Smooth muscle cell (in vitro differentiated cells): ENCODE data around the gene EGFL6. TPM values are rescaled to one million over a fixed set of nuclear protein-coding genes. Genes with fewer than 3 reads are reported as not detected.
"Not testable (repeated sequence)": the region's sequence is repeated elsewhere in the genome, so short reads cannot be mapped to it uniquely, and the experiment has no call there.

Experiments used
- DNase-seq: peaks from one replicate; lab custom pipeline; 2025; ENCODE audit not compliant: unreplicated experiment; lab: John Stamatoyannopoulos, UW
- H2AFZ ChIP-seq: fragments of 200-600 bp; sonication (generic); 2 replicates; pipeline ENCODE4 v1.6.0; 2016; ENCODE audit warnings: antibody characterized with exemption, low read depth, mild to moderate bottlenecking
- H3F3A ChIP-seq: fragments of 200-600 bp; sonication (generic); 2 replicates; pipeline ENCODE4 v1.6.0; 2017; ENCODE audit warnings: antibody characterized with exemption, low read depth
- H3K27ac ChIP-seq: fragments of 200-600 bp; sonication (generic); 2 replicates; pipeline ENCODE4 v1.5.1; 2016; ENCODE audit warnings: low read depth, mild to moderate bottlenecking
- H3K27me3 ChIP-seq: fragments of 200-600 bp; sonication (generic); 2 replicates; pipeline ENCODE4 v1.6.1; 2016; ENCODE audit warnings: low read depth, mild to moderate bottlenecking
- H3K36me3 ChIP-seq: fragments of 200-600 bp; sonication (generic); 2 replicates; pipeline ENCODE4 v1.5.1; 2016; ENCODE audit warnings: low read depth
- H3K4me1 ChIP-seq: fragments of 200-600 bp; sonication (generic); 2 replicates; pipeline ENCODE4 v1.5.1; 2016; ENCODE audit warnings: low read depth
- H3K4me2 ChIP-seq: fragments of 200-600 bp; sonication (generic); 2 replicates; pipeline ENCODE4 v1.6.0; 2016; ENCODE audit warnings: mild to moderate bottlenecking
- H3K4me3 ChIP-seq: fragments of 200-600 bp; sonication (generic); 2 replicates; pipeline ENCODE4 v1.5.1; 2016; ENCODE audit warnings: mild to moderate bottlenecking
- H3K79me2 ChIP-seq: fragments of 200-600 bp; sonication (generic); 2 replicates; pipeline ENCODE4 v1.6.0; 2016; ENCODE audit warnings: low read depth, mild to moderate bottlenecking
- H3K9ac ChIP-seq: fragments of 200-600 bp; sonication (generic); 2 replicates; pipeline ENCODE4 v1.6.0; 2016; ENCODE audit warnings: low read depth
- H3K9me3 ChIP-seq: fragments of 200-600 bp; sonication (generic); replicated peaks from 2 replicates; pipeline ENCODE4 v1.5.1; 2016; ENCODE audit warnings: low read depth
- H4K20me1 ChIP-seq: fragments of 200-600 bp; sonication (generic); 2 replicates; pipeline ENCODE4 v1.6.0; 2016; ENCODE audit warnings: low read depth
- CTCF ChIP-seq: fragments of 200-600 bp; sonication (generic); IDR thresholded peaks from 2 replicates; pipeline ENCODE4 v1.5.1; 2017; ENCODE audit warnings: borderline replicate concordance, mild to moderate bottlenecking, antibody characterized with exemption; ENCODE audit not compliant: insufficient read depth, poor library complexity, severe bottlenecking
- WGBS: methylation state at CpG from one replicate; pipeline ENCODE4 v1.1.7; 2016; ENCODE audit warnings: low lambda C conversion rate; 5-methylcytosine and 5-hydroxymethylcytosine counted together
- polyA plus RNA-seq: library from polyadenylated mRNA; unstranded; fragments of >200 nt; fragmentation: Nextera tagmentation; extraction: Ambion mirVana; gene quantifications from 2 replicates; pipeline ENCODE4 v1.2.1, GENCODE V29; 2016
- total RNA-seq: library from RNA; depleted of rRNA; stranded (reverse); fragments of >200 nt; gene quantifications from 2 replicates; pipeline ENCODE4 v1.2.3, GENCODE V29; 2014

EGFL6 gene
- total and polyA plus RNA-seq, 2 experiments from 2014 or later = 213 to 350 TPM

DNA sequence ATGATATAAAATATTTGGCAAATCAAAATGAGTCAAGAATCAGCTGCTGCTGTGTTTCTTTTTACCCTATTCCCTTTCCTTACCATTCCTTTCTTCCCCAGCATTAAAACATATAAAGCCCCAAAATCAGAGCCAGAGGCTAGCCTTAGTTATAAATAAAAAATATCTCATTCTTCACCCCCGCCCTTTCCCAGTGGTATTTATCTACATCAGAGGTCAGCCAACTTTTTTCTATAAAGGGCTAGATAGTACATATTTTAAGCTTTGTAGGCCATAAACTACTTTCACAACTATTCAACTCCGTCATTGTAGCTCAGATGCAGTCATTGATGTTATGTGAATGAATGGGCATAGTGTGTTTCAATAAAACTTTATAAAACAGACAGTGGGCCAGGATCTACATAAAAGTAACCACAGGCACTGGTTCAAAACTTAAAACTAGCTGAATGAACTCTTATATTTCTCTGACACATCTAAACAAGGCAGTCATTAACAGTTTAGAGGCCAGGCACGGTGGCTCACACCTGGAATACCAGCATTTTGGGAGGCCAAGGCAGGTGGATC lies 53.1 kb downstream of the EGFL6 start:
- no peak for TF ChIP-seq CTCF
- Histone ChIP-seq H3K4me3 (no peak overlapping the region), H3K27ac (no peak overlapping the region), H3K9ac (no peak overlapping the region), H3K9me3 (no peaks in the 10 kb centered on the region), H3K27me3 (no peaks in the 10 kb centered on the region), H3K4me1 (no peaks in the 10 kb centered on the region), H3F3A (no peaks in the 10 kb centered on the region), H3K4me2 (no peak overlapping the region), H2AFZ (no peak overlapping the region), H3K36me3 (peaks cover 4% of the 10 kb centered on the region), H3K79me2 (no peaks in the 10 kb centered on the region), H4K20me1 (no peaks in the 10 kb centered on the region)
- WGBS = 83% methylated on average over 3 of the region's 3 CpGs
- no peak for DNase-seq

GRCh38 chrX:13627306-13627705 lies 57.9 kb downstream of the EGFL6 start:
- Histone ChIP-seq H3K4me1 (no peaks in the 10 kb centered on the region), H3K4me3 (no peak overlapping the region), H3K27ac (no peak overlapping the region), H3K79me2 (no peaks in the 10 kb centered on the region), H4K20me1 (no peaks in the 10 kb centered on the region), H3K36me3 (no peaks in the 10 kb centered on the region), H3K9ac (no peak overlapping the region), H3K9me3 (no peaks in the 10 kb centered on the region), H2AFZ (no peak overlapping the region), H3F3A (no peaks in the 10 kb centered on the region), H3K4me2 (no peak overlapping the region), H3K27me3 (no peaks in the 10 kb centered on the region)
- DNase-seq = no peak
- WGBS = 91% methylated on average over 8 of the region's 8 CpGs
- TF ChIP-seq CTCF = no peak

DNA sequence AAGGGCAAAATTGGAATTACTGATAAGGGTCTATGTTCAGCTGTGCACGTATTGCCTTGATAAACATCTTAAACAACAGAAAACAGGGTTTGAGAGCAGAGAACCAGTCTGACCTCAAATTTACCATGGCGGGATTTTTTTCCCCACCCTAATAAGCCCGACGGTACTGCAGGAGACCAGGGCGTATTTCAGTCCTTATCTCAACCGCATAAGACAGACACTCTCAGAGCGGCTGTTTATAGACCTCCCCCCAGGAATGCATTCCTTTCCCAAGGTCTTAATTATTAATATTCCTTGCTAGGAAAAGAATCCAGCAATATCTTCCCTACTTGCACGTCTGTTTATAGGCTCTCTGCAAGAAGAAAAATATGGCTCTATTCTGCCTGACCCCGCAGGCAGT lies 67.8 kb downstream of the EGFL6 start:
- H3K27ac ChIP-seq, H2AFZ ChIP-seq, H3K79me2 ChIP-seq, H4K20me1 ChIP-seq, H3K9ac ChIP-seq, H3K27me3 ChIP-seq, H3K4me2 ChIP-seq, H3K9me3 ChIP-seq, DNase-seq, H3K36me3 ChIP-seq, H3K4me3 ChIP-seq, H3F3A ChIP-seq, H3K4me1 ChIP-seq: not testable (repeated sequence)
- WGBS = 92% methylated on average over 9 of the region's 9 CpGs

GRCh38 chrX:13638021-13638420 lies 68.6 kb downstream of the EGFL6 start:
- Histone ChIP-seq H3K4me2 (no peak overlapping the region), H3K27me3 (no peaks in the 10 kb centered on the region), H3K27ac (no peak overlapping the region), H3K79me2 (no peaks in the 10 kb centered on the region), H3K9ac (no peak overlapping the region), H4K20me1 (no peaks in the 10 kb centered on the region), H3K4me3 (no peak overlapping the region), H3K36me3 (no peaks in the 10 kb centered on the region), H3K4me1 (no peaks in the 10 kb centered on the region), H3F3A (no peaks in the 10 kb centered on the region), H2AFZ (no peak overlapping the region), H3K9me3 (peaks cover 8% of the 10 kb centered on the region)
- DNase-seq = no peak
- WGBS = 65% methylated on average over 1 of the region's 1 CpG
- TF ChIP-seq CTCF = no peak
